ENCODE measurements around the gene OTUB1.

Gene OTUB1

DNA sequence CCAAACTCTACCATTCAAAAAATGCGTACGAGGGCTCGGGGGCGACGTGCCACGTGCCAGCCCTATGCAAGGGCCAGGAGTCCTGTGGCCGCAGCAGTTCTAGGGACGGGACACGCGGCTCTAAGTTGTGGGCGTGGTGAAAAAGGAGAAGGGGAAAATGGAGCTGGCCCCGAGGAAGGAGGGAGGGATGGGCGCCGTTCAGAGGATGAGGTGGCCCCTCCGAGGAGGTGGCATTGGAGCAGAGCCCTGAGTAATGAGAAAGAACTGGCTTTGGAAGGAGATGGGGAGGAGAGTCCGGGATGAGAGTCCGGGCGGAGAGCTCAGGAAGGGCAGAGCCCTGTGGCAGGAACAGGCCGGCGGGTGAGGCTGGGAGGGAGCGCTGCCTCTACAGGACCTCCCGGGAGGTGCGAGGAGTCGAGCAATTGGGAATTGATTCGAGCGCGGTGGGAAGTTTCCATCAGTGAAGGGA lies 21.0 kb downstream of the OTUB1 start:
- DNase-seq: no peak

DNA sequence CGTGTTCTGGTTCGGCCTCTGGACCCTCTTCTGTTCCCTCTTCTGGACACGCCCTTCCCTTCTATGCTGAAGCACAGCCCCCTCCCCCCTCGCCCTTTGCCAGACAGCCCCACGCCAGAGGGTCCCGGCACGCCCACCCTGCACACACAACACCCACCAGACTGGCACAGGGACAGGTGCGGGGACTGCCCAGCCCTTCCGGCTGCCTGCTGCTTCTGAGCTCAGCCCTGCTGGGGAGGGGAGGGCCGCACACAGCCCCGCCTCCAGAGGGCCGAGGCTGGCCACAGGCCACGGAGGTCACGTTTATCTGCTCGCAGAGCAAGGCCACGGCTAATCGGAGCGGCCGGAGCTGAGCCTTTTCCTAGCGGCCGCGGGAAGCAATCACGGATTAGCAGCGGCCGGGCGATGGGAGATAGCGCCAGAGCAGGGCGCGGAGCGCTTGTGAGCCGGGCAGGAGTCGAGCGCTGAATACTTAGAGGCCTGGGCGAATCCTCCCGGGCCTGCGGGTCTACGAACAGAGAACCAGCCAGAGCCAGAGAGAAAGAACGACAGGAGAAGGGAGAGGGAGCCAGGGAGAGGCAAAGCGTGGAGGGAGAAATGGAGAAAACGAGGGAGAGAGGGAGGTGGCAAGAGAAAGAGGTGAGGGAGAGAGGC lies 21.5 kb downstream of the OTUB1 start:
- DNase-seq: peak; percentile 46

DNA sequence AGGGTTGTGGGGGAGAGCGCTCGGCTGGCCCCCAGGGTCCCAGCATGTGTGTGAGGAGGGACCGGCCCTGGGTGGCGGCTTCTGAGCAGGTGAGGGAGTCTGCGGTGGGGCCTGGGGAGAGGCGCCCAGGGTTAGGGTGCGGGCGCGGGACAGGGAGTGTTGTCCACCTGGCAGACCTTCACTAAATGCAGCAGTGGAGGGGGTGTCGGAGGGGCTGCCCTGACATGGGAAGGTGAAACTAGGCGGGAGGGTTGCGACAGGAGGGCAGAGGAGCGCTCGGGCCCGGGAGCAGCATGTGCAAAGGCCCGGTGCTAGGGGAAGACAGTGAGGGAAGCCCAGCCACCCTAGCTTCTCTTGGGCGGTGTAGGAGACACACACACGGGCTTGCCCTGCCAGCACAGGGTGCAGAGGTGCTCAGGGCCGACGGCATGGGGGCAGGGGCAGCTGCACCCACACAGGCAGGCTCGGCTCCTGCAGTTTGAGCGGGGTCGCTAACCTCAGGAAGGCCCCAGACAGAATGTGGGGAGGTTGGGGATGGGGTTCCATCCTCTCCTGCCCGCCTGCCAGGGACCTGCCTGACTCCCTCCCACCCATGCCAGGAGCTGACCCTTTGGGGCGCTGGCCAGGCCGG lies 22.2 kb downstream of the OTUB1 start:
- DNase-seq: no peak

DNA sequence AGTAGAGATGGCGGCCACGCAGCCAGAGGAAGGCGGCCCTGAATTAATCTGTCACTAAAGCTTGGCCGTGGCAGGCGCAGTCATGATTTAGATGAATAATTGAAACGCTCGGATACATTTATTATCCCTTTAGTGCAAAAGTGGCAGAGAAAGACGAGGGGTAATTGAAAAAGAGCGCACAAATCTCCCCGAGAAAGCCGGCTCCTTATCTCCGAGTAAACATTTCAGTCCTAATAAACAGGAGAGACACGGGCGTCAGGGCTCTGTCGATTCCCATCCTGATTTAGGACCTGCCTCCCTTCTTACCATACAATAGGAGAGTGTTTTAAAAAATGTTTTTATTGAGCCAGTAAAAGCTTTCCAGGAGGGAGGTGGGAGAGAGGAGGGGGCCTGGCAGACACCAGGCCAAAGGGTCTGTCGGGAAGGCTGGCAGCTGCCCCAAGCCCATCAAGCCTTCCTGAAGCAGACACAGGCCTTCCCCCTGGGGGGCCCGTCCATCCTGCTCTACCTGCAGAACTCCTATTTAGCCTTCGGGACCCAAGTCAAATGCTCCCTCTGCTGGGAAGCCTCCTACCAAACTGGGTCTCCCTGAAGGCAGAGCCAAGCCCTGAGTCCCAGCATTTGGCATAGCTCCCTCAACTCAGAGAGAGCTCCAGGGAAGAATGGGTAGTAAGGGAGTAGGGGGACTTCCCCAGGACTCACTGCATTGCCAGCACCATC lies 22.8 kb downstream of the OTUB1 start:
- no peak for DNase-seq

DNA sequence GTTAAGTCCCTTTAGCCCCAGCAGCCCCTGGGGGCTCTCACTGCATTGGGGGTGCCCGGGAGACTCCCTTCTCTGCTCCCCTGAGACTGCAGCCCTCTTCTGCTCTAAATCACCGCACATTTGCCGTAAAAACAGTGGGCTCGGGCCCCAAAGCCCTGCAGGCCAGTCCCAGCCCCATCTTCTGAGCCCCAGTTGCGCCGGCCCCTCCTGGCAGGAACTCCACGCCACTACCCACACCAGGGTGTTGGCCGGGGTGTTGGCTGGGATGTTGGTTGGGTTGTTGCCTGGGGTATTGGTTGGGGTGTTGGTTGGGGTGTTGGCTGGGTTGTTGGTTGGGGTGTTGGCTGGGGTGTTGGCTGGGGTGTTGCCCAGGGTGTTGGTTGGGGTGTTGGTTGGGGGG lies 23.5 kb downstream of the OTUB1 start:
- DNase-seq: no peak

DNA sequence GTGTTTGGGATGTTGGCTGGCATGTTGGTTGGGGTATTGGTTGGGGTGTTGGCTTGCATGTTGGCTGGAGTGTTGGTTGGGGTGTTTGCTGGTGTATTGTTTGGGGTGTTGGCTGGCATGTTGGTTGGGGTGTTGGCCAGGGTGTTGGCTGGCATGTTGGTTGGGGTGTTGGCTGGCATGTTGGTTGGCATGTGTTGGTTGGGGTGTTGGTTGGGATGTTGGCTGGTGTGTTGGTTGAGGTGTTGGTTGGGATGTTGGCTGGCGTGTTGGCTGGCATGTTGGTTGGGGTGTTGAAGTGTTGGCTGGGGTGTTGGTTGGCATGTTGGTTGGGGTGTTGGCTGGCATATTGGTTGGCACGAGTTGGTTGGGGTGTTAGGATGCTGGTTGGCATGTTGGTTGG lies 24.5 kb downstream of the OTUB1 start:
- no peak for DNase-seq

DNA sequence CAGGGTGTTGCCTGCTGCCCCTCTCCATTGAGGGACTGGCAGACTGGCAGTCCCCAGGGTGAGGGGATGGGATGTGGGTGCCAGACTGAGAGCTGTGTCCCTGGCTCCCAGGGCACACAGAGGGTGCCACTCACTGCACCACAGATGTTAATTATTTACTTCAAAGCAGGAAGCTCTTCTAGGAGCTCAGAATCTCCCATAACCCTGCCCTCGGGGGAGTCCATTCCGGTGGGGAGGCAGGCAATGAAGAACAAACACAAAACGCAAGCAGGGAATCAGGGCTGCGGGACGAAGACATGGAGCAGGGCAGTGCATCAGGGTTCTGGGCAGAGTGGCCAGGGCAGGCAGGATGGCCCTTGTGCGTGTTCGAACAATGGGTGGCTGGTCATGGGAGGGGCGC lies 25.1 kb downstream of the OTUB1 start:
- no peak for DNase-seq

DNA sequence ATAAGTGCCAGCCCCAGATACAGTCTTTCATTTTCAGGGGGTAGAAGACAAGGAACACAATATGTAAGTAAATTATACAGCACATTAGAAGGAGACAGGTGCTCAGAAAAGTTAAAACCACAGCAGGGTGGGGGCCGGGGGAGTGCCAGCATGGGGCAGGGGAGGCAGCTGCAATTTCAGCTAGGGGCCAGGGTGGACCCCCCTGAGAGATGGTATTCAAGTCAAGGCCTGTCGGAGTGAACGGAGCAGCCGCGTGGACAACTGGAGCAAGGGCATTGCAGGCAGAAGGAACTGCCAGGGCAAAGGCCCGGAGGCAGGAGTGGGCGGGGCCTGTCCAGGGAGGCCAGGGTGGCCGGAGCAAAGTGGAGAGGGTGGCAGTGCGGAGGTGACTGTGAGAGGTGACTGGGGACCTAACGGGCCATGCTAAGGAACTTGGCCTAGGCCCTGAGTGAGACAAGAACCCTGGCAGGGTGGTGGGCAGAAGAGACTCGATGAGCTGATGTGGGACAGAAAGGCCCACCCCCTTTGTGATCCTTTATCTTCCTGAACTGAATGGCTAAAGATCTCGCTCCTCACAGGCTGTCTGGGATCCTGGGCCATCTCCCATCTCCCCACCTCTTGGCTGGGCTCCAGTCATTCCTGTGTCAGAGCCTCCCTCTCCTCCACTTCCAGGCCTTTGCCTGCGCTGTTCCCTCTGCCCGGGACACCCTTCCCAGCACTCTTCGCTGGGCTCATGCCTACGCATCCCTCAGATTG lies 27.1 kb downstream of the OTUB1 start:
- no peak for DNase-seq

DNA sequence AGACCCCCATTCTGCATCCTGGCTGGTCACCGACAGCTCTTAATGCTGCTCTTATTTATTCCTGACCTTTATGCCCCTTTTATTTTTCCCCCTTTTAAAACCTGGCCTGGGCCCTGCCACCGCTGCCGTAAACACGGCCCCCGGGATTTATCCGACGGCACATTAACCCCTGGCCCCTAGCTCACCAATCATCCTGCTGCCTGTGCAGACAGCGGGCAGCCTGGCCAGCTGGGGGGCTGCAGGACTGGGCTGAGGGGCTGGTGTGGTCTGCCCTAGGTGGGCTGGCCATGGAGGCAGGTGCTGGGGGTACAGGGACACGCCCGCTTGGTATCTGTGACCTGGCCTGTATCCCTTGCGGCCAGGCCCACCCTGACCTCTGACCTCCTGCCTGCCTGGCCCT lies 28.1 kb downstream of the OTUB1 start:
- DNase-seq: no peak

DNA sequence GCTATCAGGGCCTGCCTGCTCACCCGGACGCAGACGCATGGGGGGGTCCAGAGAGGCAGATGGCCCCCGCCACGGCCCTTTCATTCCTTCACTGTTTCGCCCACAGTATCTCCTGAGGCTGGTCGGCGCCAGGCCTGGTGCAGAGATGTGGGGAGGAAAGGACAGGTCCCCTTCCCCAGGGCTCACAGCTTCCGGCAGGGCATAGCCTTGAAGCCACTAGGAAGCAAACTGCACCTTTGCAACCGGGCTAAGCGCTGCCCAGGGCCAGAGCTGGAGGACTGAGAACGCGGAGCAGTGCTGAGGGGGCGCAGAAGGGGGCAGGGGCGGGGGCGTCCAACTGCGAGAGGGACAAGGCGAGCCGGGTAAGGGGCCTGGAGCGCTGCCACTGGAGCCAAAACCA lies 29.3 kb downstream of the OTUB1 start:
- DNase-seq: no peak

DNA sequence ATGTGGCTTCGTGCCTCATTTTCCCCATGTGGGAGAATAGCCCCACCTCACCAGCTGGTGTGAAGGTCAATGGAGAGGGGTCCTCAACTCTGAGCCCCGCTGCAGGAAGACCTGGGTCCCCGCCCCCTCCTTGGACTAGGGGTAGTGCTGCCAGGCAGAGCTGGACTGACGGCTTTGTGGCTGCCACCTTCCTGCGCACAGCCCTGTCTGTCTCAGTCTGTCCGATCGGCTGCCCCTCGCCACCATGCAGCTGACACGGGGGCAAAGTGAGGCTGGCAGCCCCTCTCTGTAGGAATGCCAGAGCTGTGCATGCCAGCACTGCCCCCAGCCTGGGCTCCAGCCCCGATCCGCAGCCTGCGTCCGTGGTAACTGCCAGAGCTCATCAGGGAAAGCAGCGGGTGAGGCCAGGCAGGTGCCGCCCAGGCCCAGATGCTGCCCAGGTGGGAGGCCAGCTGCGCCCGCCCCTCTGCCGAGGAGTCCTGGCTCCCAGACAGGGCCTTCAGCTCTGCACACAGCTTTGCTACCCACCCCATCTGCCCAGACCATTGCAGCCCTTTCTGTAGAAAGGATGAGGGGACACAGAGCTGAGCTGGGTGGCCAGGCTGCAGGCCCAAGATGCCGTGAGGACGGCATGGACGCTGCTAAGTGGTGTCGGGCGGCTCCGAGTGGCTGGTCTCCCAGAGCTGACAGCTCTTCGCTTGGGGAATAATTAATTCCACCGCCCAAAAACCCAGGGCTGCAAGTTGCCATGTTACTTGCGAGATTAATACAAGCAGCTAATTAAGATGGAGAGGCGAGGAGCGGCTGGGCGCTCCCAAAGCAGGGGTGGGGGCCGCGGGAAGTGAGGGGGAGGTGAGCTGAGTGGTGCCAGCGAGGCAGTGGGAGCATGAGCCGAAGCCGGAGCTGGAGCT lies 30.0 kb downstream of the OTUB1 start:
- no peak for DNase-seq

DNA sequence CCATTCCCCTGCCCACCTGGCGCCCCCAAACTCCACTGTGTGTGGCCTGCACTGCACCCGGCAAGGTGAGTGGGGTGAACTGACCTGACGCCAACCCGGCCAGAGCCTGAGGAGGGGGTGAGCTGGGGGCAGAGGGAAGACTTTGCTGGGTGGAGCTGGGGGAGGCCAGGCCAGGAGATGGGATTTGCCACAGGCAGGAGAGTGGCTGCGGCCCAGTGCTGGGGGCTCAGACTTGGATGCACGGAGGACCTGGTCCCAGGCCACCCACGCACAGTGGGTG lies 31.6 kb downstream of the OTUB1 start:
- no peak for DNase-seq

DNA sequence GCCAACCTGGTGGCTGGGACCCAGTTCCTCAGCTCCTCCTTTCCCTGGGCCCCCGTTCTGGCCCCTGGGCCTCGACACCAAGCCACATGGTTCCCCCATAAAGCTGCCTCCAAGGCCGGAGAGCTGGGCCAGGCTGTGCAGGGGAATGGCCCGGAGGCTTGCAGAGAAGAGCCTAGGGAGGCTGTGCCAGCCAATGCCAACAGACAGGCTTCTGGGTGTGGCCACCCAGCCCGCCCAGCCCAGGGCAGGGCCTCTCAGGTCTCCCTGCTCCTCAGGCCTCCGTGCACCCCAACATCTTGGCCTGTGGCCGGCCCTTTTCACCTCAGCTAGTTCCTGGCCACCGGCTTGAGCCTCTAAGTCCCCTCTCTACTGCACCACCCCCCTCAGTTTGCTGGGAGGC lies 32.1 kb downstream of the OTUB1 start:
- DNase-seq: no peak

DNA sequence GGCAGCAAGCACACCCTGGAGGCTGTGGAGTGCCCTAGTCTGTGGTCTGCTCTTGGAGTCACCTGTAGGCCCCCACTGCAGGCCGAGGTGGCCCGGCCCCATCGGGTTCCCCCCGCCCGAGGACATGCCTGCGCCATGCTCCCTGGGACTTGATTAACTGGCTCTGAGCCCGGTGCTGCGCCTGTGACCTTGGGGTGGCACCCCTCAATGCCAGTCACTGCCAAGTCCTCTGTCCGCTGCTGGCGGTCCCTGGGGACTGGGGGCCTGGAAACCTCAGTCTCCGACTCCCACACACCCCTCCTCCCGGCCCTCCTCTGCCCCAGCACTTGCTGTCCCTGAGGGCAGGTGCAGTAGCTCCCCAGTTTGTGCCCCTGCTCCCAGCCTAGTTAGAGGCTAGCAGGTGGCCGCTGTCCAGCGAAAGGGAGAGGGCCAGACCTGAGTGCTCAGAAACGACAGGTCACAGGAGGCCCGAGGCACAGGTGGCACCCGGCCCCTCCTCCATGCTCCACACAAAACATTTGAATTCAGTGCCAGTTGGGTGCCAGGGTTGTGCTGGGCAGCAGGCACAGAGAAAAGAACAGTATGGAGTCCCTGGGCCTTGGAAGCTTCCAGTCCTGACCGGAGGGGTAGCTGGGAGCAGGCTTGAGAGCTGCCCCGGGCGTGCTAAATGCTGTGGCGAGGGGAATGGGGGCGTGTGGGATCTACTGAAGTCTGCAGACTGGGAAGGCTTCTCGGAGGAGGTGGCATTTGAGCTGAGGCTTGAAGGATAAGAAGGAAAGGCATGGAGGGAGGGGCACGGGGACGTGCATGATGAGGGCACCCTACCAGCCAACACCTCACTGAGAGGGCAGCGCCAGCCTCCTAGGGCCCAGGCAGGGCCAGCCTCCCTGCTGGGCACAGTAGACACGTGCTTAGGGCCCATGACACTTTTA lies 33.1 kb downstream of the OTUB1 start:
- no peak for DNase-seq

DNA sequence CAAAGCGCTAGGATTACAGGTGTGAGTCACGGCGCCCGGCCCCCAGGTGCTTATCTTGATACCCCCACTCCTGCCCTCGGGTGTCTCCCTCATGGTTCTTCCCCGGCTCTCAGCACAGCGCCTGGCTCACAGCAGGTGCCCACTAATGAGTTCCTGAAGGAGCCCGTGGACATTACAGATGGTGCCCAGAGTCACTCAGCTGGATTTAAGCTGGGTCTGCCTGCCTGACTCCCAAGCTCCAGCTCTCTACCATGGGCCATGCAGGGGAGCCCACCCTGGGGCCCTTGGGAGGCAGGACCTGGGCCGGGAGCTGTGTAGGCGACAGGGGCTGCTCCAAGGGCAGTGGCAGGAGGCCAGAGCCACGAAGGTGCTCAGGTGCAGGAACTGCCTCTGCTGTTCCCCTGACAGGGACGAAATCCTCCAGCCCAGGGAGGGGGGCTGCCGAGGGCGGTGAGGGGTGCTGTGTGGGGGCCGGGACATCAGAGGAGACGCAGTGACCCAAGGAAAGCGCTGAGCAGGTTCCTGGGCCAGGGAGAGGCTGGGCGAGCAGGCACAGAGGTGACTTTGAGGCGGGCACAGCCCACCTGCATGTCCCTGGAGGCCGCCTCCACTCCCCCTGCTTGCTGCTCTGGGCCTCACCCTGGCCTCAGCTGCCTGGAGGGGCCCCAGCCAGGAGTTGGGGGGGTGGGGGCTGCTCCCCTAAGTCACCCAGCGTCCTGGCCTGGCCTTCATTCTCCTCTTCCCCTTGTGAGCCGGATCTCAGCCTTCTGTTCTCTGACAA lies 34.9 kb downstream of the OTUB1 start:
- no peak for DNase-seq

DNA sequence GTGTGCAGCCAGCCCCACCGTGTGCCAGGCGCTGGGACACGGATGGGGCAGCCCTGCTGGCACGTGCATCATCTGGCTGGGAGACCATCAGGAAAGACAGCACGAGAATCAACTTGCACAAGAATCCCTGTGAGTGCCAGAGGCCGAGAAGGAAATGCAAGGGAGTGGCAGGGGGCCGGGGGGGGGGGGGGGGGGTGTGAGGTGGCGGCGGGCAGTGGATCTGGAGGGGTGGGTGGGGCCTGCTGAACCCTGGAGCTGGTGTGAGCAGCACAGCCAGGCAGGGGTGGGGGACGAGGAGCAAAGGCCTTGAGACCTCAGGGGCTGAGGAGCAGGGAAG lies 35.5 kb downstream of the OTUB1 start:
- no peak for DNase-seq

DNA sequence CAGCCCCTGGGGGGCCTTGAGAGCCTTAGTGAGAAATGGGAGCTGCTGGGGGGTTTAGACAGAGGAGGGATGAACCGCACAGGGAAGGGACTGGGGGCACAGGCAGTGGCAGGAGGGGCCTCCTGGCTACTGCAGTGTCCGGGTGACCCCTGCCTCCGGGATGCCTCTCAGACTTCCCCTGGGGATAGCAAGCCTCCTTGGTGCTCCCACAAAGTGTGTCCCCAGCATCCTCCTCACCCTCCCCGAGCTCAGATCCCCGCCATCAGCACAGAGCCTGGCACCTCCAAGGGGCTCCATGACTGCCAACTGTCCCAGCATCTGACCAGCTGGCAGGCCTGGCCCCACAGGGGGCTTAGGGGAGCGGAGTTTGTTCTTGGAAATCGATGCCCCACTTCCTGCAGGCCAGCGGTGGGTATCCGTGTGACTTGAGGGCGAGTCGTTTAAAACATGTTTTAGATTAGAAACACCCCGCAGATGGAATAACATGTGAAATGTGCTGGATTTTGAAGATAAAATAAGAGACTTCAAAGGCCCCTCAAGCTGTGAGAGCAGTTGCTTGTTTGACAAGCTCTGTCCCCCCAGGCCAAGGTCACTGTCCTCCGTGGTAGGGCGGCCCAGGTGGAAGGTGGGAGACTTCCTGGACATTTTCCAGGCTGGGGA lies 36.0 kb downstream of the OTUB1 start:
- DNase-seq: no peak

DNA sequence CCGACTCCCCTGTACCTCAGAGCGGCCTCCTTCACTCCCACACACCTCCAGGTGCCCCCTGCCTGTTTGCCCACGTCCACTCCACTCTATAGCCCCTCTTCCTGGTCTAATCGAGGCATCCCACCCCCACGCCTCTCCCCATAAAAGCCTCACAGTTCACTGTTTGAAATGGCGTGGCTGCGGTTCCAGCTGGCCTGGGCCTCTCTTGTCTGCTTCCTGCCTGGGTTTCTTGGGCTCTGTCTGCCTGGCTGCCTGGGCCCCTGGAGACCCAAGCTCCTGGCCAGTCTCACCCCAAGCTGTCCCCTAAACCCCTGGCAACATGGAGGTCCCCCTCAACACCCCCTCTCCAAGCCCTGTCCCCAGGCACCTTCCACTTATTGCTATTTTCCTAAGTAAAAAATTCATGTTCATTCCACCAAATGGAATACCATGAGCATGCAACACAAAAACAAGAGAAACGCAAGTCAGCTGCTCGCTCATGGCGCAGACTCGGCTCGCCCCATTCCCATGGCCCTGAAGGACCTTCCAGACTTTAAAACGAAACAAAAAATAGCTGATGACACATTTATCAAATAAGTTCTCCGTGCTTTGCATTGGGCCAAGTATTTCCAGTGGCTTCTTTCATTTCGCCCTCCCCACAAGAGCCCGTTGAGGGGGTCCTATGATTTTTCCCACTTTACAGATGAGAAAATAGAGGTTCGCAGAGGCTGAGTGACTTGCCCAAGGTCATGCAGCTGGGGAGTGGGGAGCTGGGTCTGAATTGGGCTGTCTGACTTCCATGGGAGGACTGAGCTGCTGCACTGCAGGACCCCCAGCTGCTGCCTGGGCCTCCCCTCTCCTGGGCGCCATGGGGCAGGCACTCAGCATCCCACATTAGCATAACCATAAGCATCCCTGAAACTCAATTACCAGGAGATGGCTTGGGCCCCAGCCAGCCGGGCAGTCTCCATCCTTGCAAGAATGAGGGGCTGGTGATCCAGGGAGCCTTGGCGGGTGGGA lies 37.8 kb downstream of the OTUB1 start:
- DNase-seq: no peak

DNA sequence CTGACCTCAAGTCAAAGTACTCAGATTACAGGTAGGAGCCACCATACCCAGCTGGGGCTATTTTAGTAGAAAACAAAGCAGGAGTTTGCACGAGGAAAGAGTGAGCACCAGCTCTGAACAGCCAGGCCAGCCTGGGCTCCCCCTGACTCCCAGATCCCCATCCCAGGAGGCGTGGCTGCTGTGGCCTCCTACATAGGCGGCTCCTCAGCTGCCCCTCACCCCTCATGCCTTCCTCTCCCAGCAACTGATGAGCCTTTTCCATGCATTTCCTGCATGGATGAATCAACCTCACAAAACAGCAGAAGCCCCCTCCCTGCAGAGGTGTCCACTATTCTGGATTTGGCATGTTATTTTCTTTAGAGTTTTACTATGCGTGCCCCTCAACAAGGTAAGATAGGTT lies 39.0 kb downstream of the OTUB1 start:
- DNase-seq: no peak

All from SHP77 treated with DMSO at 0.1 percent for 48 hours (cell line).